OCI-LY7 (cell line): ENCODE measurements around the gene WFS1. TPM values are rescaled to one million over a fixed set of nuclear protein-coding genes. Genes with fewer than 3 reads are reported as not detected.
A peak's percentile ranks its signal among the peaks of the same experiment; 100 is the strongest.

Experiments used
- BruUV-seq: library from RNA; stranded (reverse); fragments of 400-500 nt; replicated peaks from 2 replicates; lab custom pipeline; 2021; lab: Mats Ljungman, UMichigan
- CTCF ChIA-PET: fragments of 300-600 bp; sonication (Branson Sonifier 250); formaldehyde crosslinking; loops from one replicate; lab custom pipeline; 2022; ENCODE audit warnings: antibody characterized with exemption; ENCODE audit not compliant: unreplicated experiment; lab: Charles Lee
- POLR2A ChIA-PET: fragments of 300-600 bp; sonication (Branson Sonifier 250); formaldehyde crosslinking; loops from one replicate; lab custom pipeline; 2022; ENCODE audit warnings: antibody characterized with exemption; lab: Charles Lee
- DNase-seq: peaks from one replicate; pipeline ENCODE4 v3.0.0-alpha.2; 2015; ENCODE audit warnings: low spot score
- H2AFZ ChIP-seq: fragments of 200-600 bp; sonication (generic), shearing (Covaris generic); 2 replicates; pipeline ENCODE4 v1.6.1; 2014; ENCODE audit warnings: mild to moderate bottlenecking, antibody characterized with exemption, low read length, moderate library complexity
- H3K27ac ChIP-seq: fragments of 200-600 bp; sonication (generic); 2 replicates; pipeline ENCODE4 v1.5.1; 2014; ENCODE audit warnings: mixed run types, low read depth, mild to moderate bottlenecking, moderate library complexity, low read length, inconsistent platforms; ENCODE audit not compliant: poor library complexity, severe bottlenecking
- H3K36me3 ChIP-seq: fragments of 200-600 bp; sonication (generic); 2 replicates; pipeline ENCODE4 v1.6.1; 2014; ENCODE audit warnings: mild to moderate bottlenecking, antibody characterized with exemption, low read length, moderate library complexity, mixed read lengths; ENCODE audit not compliant: insufficient read depth
- H3K4me1 ChIP-seq: fragments of 200-600 bp; sonication (generic); 2 replicates; pipeline ENCODE4 v1.5.1; 2014; ENCODE audit warnings: mild to moderate bottlenecking, low read length; ENCODE audit not compliant: insufficient read depth, poor library complexity, severe bottlenecking
- H3K4me2 ChIP-seq: fragments of 200-600 bp; sonication (generic); 2 replicates; pipeline ENCODE4 v1.6.1; 2014; ENCODE audit warnings: mild to moderate bottlenecking, low read length
- H3K4me3 ChIP-seq: fragments of 200-600 bp; sonication (generic); 2 replicates; pipeline ENCODE4 v1.5.1; 2014; ENCODE audit warnings: mild to moderate bottlenecking, low read depth, low read length; ENCODE audit not compliant: poor library complexity, severe bottlenecking
- H3K79me2 ChIP-seq: fragments of 200-600 bp; sonication (generic); 2 replicates; pipeline ENCODE4 v1.6.1; 2016; ENCODE audit warnings: low read depth, mild to moderate bottlenecking, low read length, moderate library complexity, mixed read lengths; ENCODE audit not compliant: insufficient read depth
- H3K9me2 ChIP-seq: fragments of 200-600 bp; sonication (generic); 2 replicates; pipeline ENCODE4 v1.6.1; 2016; ENCODE audit warnings: mild to moderate bottlenecking, low read length, mixed read lengths; ENCODE audit not compliant: insufficient read depth
- H3K9me3 ChIP-seq: fragments of 200-600 bp; sonication (generic); 2 replicates; pipeline ENCODE4 v1.6.1; 2014; ENCODE audit warnings: mild to moderate bottlenecking, mixed run types, low read length, mixed read lengths
- H4K20me1 ChIP-seq: fragments of 200-600 bp; sonication (generic); 2 replicates; pipeline ENCODE4 v1.6.1; 2014; ENCODE audit warnings: mild to moderate bottlenecking, antibody characterized with exemption, low read length, moderate library complexity, mixed read lengths; ENCODE audit not compliant: insufficient read depth
- EZH2phosphoT487 ChIP-seq: fragments of 200-600 bp; sonication (generic); IDR thresholded peaks from 2 replicates; pipeline ENCODE4 v1.6.1; 2018; ENCODE audit warnings: low read depth, borderline replicate concordance, mild to moderate bottlenecking, mixed run types, antibody characterized with exemption, low read length, moderate library complexity, mixed read lengths
- intact Hi-C: fragments of 100-400 bp; cut with micrococcal nuclease; formaldehyde crosslinking; loops from one replicate; pipeline ENCODE4 v1.10.0; 2022; ENCODE audit not compliant: unreplicated experiment
- total RNA-seq, 2 experiments: library from RNA; depleted of rRNA in 1 of 2; stranded (reverse); fragments of >200 nt in 1 of 2; shearing (Covaris generic) in 1 of 2; gene quantifications; 2 replicates each; pipeline ENCODE4 v1.2.3, GENCODE V29; 2014 to 2022
- TF ChIP-seq, protein P1 (sequence below): fragments of 200-600 bp; sonication (generic); conservative IDR thresholded peaks from 2 replicates; pipeline ENCODE4 v1.5.1; 2014; ENCODE audit warnings: mild to moderate bottlenecking, antibody characterized with exemption, low read length, moderate library complexity, mixed read lengths

The WFS1 gene
- total RNA-seq, 2 experiments from 2014 or later, result 6.1 to 14.5 TPM

DNA sequence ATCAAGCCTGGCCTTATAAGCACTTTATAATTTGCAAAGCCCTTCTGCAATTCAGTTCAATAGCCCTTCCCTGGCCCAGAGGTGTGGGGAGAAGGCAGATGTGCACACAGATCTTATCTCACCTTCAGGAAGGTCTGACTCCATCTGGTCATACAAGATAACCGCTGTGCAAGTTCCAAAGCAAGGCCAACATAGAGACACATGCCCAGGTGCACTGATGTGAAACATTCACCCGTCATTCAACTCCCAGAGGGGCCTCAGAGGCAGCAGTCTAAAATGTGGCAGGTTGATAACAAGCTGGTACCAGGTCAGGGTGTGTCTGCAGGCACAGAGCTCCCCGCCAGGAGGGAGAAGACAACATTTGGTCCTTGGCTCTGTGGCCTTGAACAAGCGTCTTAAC lies 10.9 kb upstream of the WFS1 start:
- Histone ChIP-seq H3K4me3 (no peak overlapping the region), H3K36me3 (no peaks in the 10 kb centered on the region), H2AFZ (no peak overlapping the region), H3K9me2 (no peaks in the 10 kb centered on the region), H3K4me2 (no peak overlapping the region), H3K79me2 (no peaks in the 10 kb centered on the region), H3K27ac (no peak overlapping the region), H3K9me3 (no peaks in the 10 kb centered on the region), H3K4me1 (peaks cover 29% of the 10 kb centered on the region), H4K20me1 (no peaks in the 10 kb centered on the region)
- no TSS peak for BruUV-seq
- TF ChIP-seq, protein P1, sequence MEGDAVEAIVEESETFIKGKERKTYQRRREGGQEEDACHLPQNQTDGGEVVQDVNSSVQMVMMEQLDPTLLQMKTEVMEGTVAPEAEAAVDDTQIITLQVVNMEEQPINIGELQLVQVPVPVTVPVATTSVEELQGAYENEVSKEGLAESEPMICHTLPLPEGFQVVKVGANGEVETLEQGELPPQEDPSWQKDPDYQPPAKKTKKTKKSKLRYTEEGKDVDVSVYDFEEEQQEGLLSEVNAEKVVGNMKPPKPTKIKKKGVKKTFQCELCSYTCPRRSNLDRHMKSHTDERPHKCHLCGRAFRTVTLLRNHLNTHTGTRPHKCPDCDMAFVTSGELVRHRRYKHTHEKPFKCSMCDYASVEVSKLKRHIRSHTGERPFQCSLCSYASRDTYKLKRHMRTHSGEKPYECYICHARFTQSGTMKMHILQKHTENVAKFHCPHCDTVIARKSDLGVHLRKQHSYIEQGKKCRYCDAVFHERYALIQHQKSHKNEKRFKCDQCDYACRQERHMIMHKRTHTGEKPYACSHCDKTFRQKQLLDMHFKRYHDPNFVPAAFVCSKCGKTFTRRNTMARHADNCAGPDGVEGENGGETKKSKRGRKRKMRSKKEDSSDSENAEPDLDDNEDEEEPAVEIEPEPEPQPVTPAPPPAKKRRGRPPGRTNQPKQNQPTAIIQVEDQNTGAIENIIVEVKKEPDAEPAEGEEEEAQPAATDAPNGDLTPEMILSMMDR, result no peak
- TF ChIP-seq EZH2phosphoT487, result no peak
- intact Hi-C loops, result no loop called here
- DNase-seq, result peak; percentile 61
- ChIA-PET CTCF (interaction anchor here (1.6 kb wide), 1 partner anchor 9 kb away, joined by 4 read pairs; no protein-coding TSS in a partner anchor), POLR2A (no interaction called here)

DNA sequence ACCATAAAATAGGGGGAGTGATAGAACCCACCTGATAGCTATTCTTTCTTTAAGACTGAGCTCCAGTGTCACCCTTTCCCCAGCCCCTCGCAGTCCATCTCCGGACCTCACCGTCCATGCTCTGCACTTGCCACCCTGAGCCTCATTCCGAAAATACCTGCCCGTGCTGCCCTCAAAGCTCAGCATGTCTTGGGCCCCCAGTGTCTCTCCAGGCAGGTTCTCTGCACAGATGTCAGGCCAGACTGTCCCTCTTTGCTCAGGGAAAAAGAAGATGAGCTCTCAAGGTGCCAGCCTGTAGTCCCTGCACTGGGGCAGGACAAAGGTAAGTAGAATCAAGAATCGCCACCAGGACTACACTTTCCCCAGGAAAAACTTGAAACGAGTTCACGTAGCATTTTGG lies 9.8 kb upstream of the WFS1 start:
- POLR2A ChIA-PET, result interaction anchor here (0.7 kb wide), 2 partner anchors 68 to 1899 kb away, joined by 4 to 6 read pairs; no protein-coding TSS in a partner anchor

DNA sequence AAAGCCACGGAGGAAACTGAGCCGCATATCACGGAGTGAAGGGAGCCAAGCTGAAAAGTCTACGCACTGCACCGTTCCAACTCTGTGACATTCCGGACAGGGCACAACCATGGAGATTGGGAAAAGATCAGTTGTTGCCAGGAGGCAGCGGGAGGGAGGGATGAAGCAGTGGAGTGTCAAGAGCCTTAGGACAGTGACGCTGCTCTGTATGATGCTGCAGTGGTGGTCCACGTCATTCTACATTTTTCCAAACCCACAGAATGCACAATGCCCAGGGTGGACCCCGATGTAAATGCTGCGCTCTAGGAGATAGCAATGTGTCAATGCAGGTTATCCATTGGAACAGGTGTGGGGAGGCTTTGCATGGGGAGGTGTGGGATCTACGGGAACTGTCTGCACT lies 7.5 kb upstream of the WFS1 start:
- Histone ChIP-seq H3K9me3 (no peaks in the 10 kb centered on the region), H3K36me3 (no peaks in the 10 kb centered on the region), H3K79me2 (no peaks in the 10 kb centered on the region), H3K4me3 (no peak overlapping the region), H2AFZ (no peak overlapping the region), H3K4me1 (peaks cover 34% of the 10 kb centered on the region), H3K4me2 (no peak overlapping the region), H3K9me2 (no peaks in the 10 kb centered on the region), H3K27ac (no peak overlapping the region), H4K20me1 (no peaks in the 10 kb centered on the region)
- no peak for DNase-seq
- intact Hi-C loops, result loop anchor here (10.0 kb wide), 1 partner anchor 843 kb away; no protein-coding TSS in a partner anchor
- TF ChIP-seq, protein P1, result no peak
- no peak for TF ChIP-seq EZH2phosphoT487
- no TSS peak for BruUV-seq
- ChIA-PET CTCF (interaction anchor here (1.0 kb wide), 1 partner anchor 11 kb away, joined by 4 read pairs; no protein-coding TSS in a partner anchor), POLR2A (no interaction called here)

More for the DNA sequence above, 9.8 kb upstream of the WFS1 start:
- no peak for TF ChIP-seq EZH2phosphoT487
- TF ChIP-seq, protein P1, result no peak
- CTCF ChIA-PET, result interaction anchor here (0.7 to 1.0 kb wide), 2 partner anchors 58 to 68 kb away, joined by 3 to 6 read pairs; no protein-coding TSS in a partner anchor
- no peak for DNase-seq
- H3K9me3 ChIP-seq, result no peaks in the 10 kb centered on the region
- H3K4me2 ChIP-seq, result no peak overlapping the region
- peaks cover 29% of the 10 kb centered on the region for H3K4me1 ChIP-seq
- H3K79me2 ChIP-seq, result no peaks in the 10 kb centered on the region
- no peaks in the 10 kb centered on the region for H4K20me1 ChIP-seq
- H3K4me3 ChIP-seq, result no peak overlapping the region
- BruUV-seq, result no TSS peak
- intact Hi-C loops, result loop anchor here (10.0 kb wide), 1 partner anchor 845 kb away; no protein-coding TSS in a partner anchor
- no peaks in the 10 kb centered on the region for H3K36me3 ChIP-seq
- H3K27ac ChIP-seq, result no peak overlapping the region
- no peak overlapping the region for H2AFZ ChIP-seq
- no peaks in the 10 kb centered on the region for H3K9me2 ChIP-seq
